GM18517 (cell line): ENCODE data around the gene CRELD2.

Experiments used
- ATAC-seq: cut with Tn5 transposase; IDR thresholded peaks from one replicate; pipeline ENCODE4 v1.9.1; 2021; ENCODE audit warnings: mild to moderate bottlenecking, moderate library complexity; ENCODE audit not compliant: unreplicated experiment

Gene CRELD2

GRCh38 chr22:49928555-49929210 is 10.2 kb downstream of the CRELD2 start:
- no peak for ATAC-seq

- ATAC-seq: no peak
These were observed 11.0 kb downstream of the CRELD2 start for GRCh38 chr22:49929211-49929979.

- no peak for ATAC-seq
These were observed 11.7 kb downstream of the CRELD2 start for GRCh38 chr22:49929994-49930575.

- ATAC-seq: no peak
These were observed 12.4 kb downstream of the CRELD2 start for GRCh38 chr22:49930596-49931412.

GRCh38 chr22:49933236-49934159 is 15.1 kb downstream of the CRELD2 start:
- no peak for ATAC-seq

GRCh38 chr22:49934160-49934890 is 15.9 kb downstream of the CRELD2 start:
- ATAC-seq: no peak

GRCh38 chr22:49934891-49935557 is 16.6 kb downstream of the CRELD2 start:
- no peak for ATAC-seq

- ATAC-seq: no peak
These were observed 17.1 kb downstream of the CRELD2 start for GRCh38 chr22:49935561-49935960.

GRCh38 chr22:49936018-49936972 is 17.9 kb downstream of the CRELD2 start:
- peak; percentile 52 for ATAC-seq

- ATAC-seq: no peak
These were observed 18.7 kb downstream of the CRELD2 start for GRCh38 chr22:49936973-49937757.

GRCh38 chr22:49937758-49938564 is 19.5 kb downstream of the CRELD2 start:
- ATAC-seq: no peak

GRCh38 chr22:49938565-49939136 is 20.2 kb downstream of the CRELD2 start:
- ATAC-seq: no peak

- no peak for ATAC-seq
These were observed 23.3 kb downstream of the CRELD2 start for GRCh38 chr22:49941507-49942316.

- no peak for ATAC-seq
These were observed 24.4 kb downstream of the CRELD2 start for GRCh38 chr22:49942565-49943404.
